Measurements from ENCODE around the gene PCBP3.
"Not testable (repeated sequence)": the region's sequence is repeated elsewhere in the genome, so short reads cannot be mapped to it uniquely, and the experiment has no call there.

The PCBP3 gene

DNA sequence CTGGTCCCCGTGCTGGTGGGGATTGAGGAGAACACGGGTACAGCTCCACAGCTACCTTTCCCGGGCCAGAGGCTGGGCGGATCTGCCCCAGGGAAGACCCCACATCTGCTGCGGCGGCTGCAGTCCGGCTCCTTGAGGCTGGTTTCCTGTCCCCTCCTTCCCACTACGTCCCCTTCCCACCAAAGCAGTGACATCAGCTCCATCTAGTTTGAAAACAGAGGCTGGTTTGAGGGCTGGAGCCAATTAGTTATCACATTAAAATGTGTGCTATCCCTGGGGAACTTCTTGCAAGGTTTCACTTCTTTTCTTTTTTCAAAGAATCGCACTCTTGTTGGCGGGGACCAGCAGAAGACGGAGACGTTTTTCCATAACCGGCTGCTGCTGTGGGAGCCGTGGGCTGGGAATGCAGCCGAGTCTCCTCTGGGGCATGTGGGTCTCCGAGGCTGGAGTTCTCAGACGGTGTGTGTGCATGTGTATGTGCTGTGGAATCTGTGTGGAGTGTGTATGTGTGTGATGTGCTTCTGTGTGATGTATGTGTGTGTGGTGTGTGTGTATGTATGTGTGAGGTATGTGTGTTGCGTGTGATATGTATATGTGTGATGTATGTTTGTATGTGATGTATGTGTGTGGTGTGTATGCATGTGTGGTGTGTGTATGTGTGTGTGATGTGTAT is 8.9 kb upstream of the PCBP3 start:
- no peak for DNase-seq

DNA sequence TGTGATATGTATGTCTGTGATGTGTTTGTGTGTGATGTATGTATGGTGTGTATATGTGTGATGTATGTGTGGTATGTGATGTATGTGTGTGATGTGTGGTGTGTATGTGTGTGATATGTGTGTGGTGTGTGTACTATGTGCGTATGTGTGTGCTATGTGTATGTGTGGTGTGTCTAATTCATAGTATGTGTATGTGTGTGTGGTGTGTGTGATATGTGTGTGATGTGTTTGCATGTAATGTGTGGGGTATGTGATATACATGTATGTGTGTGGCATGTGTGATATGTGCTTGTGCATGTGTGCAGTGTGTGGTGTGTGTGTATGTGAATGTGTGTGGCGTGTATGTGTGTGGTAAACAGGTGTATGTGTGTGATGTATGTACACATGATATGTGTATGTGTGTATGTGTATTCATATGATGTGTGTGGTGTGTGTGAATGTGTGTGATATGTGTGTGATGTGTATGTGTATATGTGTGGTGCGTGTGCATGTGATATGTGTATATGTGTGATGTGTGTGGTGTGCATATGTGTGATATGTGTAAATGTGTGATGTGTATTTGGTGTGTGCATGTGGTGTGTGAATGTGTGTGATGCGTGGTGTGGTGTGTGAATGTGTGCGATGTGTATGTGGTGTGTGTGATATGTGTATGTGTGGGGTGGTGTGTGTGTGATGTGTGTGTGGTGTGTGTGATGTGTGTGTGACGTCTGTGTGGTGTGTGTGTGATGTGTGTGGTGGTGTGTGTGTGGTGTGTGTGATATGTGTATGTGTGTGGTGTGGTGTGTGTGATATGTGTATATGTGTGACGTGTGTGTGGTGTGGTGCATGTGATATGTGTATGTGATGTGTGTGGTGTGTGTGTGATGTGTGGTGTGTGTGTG is 8.0 kb upstream of the PCBP3 start:
- no peak for DNase-seq

DNA sequence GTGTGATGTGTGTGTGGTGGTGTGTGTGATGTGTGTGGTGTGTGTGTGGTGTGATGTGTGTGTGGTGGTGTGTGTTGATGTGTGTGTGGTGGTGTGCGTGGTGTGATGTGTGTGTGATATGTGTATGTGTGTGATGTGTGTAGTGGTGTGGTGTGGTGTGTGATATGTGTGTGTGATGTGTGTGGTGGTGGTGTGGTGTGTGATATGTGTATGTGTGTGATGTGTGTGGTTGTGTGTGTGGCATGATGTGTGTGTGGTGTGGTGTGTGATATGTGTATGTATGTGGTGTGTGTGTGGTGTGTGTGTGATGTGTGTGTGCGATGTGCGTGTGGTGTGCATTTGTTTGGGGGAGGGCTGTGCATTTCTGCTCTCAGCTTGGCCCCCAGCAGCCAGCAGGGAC is 7.1 kb upstream of the PCBP3 start:
- no peak for DNase-seq

DNA sequence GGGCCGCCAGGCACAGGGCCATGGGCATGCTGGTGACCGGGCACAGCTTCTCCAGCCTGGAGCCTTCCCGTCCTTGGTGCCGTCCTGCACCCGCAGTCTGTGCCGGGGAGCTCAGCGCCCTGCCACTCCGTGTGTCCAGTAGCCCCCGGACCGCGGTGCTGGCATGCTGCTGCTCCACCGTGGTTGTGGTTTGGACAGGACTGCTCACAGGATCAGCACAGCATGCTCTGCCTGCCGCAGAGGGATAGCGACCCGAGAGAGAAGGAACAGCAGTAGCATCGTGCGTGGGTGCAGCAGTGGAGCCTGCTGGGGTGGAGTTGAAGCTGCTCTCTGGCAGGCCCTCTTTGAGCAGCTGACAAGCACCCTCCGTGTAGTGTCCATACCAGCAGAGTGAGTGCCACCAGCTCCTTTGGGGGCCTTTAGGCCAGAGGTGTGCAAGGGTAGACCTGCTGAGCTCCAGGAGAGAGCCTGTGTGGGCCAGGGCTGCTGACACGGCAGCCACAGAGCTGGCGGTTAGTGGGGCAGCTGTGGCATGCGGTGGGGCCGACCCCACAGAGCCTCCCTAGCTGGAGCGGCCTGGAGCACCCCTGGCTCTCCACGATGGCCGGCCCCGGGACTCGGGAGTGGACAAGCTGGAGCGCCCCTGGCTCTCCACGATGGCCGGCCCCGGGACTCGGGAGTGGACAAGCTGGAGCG is 6.4 kb upstream of the PCBP3 start:
- DNase-seq: no peak

DNA sequence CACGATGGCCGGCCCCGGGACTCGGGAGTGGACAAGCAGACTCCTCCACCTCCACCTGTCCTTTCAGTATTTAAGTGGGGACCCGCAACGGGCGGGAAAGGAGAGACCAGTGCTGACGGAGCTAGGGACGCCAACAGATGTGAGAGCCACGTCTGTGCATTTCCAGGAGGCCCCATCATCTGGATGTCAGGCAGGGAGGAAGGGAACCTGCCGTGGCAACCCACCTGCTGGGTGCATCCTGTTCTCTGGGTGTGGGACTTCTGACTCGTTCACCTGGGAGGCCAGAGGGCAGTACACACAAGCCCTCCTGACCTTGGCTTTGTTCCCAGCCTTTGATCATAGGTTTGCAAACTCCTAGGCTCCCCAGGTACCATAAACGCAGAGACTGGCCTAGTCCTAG is 5.6 kb upstream of the PCBP3 start:
- DNase-seq: no peak

DNA sequence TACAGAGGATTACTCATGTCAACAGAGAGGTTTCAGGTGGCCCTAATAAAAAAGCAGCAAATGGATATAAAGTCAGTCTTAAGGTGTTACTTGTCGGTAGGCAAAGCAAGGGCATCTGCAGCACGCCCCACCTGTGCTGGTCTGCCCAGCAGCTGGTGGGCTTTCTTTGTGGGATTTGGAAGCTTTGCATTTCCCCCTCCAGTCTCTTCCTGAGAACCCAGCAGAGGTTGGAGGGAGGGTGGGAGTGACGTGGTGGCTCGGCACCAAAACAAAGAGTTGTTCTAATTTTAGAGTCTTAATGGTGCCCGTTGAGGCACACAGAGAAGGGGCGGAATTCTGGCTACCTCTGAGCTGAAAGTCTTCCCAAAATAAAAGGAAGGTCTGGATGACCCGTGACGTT is 4.8 kb upstream of the PCBP3 start:
- DNase-seq: no peak

DNA sequence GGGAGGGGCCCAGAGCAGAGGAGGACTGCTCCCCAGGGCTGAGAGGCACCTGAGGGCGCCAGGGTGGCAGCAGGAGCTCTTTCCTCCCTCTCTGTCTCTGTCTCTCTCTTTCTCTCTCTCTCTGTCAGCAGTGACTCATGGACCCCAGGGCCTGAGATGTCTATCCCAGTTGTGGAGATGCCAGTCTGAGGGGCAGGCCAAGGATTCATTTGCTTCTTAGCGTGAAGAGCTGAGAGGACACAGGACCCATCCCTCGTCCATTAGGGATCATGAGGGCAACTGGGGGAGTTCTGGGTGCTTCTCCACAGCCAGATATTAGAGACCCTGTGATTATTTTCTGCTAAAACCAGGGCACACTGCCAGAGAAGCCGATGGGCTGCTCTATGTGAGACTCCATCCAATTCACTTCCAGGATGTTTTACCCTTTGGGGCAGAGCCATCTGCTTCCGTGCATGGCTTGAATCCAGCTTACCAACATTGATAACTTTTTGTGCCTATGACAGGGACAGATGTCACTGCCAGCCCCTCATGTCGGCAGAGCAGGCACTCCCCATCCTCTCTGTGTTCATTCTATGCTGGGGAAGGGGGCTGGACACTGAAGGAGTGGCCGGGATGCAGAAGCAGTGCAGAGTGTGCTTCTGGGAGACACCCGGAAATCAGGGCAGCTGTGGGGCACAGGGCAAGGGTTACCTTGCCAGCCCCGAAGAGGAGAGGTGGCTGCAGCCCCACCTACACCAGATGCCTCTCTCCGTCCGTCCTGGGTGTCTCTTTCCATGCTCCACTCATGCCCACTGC is 4.1 kb upstream of the PCBP3 start:
- no peak for DNase-seq

DNA sequence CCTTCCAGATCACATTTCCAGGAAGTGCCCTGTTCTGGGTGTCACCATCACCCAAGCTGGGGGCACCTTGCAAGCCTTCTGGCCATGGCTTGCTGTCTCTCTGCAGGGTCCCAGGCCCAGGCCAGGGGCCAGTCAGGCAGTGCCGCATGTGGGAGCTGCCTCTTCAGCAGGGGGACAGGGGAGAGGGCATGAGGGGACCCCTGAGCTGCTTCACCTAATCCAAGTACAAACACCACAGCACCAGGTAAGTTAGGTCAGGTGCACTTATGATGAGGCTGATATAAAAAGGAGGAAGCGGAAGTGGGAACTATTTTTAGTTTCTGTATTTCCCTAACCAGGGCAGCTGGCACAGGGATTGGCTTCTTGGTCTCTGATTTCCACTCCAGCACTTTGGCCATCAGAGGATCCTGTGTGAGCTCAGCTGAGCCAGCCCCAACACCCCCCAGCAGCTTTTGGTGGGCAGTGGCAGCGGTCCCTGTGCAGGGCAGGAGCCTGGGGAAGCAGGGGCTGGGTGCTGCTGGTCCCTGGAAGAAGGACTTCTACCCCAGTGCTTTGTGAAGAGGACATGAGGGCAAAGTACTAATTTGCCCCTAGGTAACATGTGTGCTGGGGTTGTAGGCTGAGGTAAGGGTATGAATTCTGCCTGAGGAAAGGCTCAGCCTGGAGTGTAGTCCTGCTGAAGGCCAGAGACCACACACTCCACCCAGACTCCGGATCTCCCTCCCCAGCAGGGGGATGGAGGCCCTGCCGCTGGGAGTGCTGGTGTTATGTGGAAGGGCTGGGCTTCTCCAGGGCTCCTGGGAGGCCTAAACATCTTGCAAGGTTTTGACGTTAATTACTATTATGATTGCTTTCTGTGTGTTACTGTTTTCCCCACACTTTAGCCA is 3.3 kb upstream of the PCBP3 start:
- no peak for DNase-seq

DNA sequence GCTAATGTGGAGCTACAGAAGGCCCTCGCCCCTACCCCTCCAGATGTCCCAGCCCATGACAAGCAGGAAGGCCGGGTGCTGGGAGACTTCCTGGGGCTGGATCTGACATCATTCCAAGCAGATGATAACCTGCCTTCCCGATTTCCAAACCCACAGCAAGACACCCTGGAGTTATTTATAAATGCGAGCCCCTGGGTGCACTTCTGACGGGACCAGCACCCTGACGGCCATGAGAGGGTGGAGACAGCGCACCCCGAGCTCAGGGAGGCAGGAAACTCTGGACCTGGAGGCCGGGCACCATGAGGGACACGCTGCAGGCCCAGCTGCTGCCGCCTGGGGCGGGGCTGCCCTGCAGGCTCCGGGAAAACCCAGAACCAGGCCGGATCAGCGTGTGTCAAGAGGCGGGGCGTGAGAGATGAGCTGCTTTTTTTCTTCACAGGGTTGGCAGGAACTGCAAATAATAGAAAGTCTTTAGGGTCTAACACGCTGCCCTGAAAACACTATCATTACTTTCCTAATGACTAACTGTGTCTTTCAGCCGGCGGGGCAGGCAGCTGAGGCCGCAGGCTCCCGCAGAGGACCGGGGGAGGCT is 2.5 kb upstream of the PCBP3 start:
- DNase-seq: no peak

DNA sequence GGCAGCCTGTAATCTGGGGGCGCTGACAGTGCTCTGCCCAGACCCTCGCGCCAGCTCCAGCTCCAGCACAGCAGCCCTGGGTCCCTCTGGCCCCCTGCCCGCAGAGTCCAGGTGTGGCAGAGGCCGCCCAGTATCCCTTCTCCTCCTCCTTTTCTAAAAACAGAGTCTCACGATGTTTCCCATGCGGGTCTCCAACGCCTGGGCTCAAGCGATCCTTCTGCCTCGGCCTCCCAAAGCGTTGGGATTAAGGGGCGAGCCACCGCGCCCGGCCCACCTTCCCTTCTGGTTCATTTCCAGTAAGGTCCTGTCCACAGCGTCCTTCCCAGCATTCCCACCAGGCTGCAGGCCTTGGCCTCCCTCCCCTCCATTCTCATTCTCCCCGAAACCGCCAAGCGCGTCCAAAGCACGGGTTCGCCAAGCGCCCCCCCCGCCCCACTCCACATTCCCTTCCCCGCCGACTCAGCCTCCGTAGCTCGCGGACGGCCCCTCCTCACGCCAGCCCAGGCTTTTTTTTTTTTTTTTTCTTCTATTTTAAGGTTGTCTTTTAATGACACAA is 2.0 kb upstream of the PCBP3 start:
- DNase-seq: no peak

DNA sequence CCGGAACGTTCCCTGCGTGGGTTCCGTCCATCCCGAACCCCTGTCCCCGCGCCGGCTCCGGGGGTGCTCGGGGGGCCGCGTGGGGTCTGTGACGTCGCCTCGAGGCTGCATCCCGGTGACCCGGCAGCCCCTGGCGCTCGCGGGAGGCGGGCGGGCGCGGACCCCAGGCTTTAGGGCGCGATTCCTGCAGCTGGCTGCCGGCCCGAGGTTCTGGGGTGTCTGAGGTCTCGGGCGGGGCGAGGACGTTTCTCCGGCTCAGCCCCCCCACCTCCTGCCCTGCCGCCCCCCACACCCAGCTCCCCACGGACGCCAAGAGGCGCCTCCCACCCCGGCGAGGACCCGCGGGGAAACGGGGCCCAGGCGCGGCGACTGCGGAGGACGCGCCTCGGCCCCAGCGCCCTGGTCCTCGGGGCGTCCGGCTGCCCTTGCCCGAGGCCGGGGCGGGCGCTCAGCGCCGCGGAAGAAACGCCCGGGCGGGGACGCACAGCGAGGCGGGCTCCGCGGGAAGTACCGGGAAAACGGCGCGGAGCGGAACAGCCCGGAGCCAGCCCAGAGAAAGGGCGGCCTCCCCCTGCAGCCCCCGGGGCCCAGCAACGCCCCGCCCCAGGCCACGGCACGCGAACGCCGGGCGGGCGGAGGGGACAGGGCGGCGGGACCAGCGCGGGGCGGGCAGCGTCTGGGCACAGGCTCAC is 1.3 kb upstream of the PCBP3 start:
- DNase-seq: no peak

DNA sequence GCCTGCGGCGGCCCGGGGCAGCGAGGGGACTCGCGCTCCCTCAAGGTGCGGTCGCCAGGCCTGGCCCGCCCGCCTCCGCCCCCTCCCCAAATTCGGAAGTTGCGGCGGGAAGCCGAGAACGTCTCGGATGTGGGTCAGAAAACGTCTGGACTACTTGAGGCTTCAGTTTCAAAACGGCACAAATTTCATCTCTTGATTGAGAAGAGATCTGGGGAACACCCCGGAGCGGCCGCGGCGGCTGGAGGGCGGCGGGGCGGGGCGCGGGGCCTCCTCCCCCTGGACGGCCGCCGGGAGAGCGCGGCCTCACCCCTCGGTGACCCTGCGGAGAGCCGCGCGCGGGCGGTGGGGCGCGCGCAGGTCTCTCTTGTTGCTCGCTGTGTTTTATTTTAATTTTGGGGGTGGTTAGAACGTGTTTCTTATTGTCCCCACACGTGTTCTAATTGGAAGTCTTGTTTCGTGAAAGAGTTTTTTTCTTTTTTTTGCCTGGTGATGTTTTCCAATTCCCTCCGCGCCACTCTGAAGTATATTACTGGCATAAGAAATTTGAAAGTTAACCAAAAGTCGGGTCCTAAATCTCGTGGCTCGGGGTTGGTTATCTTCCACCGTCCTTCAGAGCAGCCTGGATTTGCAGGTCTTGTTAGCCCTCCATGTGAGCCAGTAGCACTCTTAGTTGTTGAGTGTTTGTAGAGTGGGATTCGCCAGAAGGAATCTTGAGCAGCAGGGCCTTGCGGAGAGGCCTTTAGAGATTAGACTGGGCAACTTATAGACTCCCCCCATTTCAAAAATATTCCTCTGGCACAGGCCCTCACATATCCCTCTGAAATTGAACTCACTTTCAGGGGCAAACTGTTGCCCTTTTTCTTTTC is 749 bp downstream of the PCBP3 start:
- no peak for DNase-seq

DNA sequence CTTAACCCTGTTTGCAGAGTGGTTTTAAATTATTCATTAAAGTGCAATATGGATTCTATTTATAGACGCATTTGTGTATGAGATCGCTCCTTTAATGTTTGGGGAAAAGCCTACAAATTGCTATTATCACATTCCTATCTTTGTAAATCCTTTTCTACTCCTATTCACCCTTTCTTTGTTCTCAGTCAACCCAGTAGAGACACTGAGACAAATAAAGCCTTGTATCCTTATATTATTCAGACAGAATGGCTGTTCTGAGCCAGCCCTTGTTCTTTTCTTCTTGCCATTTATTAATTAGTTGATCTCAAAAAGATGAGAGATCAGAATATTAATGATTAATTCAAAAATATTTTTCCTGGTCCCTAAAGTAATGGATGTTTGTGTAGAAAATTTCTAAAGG is 8.4 kb downstream of the PCBP3 start:
- DNase-seq: no peak

DNA sequence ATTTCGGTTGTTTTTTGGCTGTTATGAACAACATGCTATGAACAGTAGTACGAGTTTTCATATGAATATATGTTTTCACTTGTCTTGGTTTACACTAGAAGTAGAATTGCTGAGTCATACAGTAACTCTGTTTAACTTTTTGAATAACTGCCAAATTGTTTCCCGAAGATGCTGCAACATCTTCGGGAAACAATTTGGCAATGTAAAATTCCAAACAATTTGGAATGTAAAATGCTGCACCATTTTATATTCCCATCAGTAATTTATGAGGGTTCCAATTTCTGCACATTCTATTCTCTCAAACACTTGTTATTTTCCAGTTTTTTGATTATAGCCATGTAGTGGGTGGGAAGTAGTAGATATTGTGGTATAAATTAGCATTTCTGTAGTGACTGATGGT is 11.6 kb downstream of the PCBP3 start:
- DNase-seq: no peak

DNA sequence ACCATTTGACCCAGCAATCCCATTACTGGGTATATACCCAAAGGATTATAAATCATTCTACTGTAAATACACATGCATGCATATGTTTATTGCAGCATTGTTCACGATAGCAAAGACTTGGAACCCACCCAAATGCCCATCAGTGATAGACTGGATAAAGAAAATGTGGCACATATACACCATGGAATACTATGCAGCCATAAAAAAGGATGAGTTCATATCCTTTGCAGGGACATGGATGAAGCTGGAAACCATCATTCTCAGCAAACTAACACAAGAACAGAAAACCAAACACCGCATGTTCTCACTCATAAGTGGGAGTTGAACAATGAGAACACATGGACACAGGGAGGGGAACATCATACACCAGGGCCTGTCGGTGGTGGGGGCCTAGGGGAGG is 12.6 kb downstream of the PCBP3 start:
- not testable (repeated sequence) for DNase-seq

DNA sequence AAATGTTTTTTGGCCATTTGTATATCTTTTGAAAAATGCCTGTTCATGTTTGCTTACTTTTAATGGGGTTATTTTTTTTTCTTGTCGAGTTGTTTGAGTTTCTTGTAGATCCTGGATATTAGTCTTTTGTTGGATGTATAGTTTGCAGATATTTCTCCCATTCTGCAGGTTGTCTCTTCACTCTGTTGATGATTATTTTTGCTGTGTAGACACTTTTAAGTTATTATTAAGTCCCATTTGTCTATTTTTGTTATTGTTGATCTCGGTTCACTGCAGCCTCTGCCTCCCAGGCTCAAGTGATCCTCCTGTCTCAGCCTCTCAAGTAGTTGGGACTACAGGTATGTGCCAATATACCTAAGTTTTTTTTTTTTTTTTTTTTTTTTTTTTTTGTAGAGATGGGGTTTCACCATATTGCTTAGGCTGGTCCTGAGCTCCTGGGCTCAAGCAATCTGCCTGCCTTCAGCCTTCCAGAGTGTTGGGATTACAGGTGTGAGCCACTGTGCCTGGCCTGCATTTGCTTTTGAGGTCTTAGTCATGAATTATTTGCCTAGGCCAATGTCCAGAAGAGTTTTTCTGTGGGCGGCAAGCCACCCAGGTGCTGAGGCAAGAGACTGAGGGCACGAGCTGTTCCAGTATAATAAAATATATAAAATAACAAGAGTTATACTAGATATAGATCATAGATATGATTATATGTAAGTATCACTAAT is 18.5 kb downstream of the PCBP3 start:
- DNase-seq: not testable (repeated sequence)

DNA sequence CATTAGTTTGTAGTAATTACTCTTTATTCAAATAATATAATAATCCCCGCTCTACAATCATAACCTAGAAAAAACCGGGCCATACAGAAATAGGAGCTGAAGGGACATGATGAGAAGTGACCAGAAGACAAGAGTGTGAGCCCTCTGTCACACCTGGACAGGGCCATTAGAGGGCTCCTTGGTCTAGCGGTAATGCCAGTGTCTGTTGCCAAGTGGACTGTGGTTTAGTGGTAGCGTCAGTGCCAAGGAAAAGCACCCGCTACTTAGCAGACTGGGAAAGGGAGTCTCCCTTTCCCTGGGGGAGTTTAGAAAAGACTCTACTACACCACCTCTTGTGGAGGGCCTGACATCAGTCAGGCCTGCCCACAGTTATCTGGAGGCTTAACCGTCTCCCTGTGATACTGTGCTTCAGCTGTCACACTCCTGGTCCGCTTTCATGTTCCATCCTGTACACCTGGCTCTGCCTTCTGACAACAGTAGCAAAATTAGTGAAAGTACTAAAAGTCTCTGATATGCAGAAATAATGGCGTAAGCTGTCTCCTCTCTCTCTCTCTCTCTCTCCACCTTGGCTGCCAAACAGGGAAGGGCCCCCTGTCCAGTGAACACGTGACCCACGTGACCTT is 19.2 kb downstream of the PCBP3 start:
- DNase-seq: not testable (repeated sequence)

Data from anterior cingulate cortex (tissue), 58 donors.